ENCODE measurements around the gene VWA8. TPM values are rescaled to one million over a fixed set of nuclear protein-coding genes. Genes with fewer than 3 reads are reported as not detected.
"Not testable (repeated sequence)": the region's sequence is repeated elsewhere in the genome, so short reads cannot be mapped to it uniquely, and the experiment has no call there.

VWA8 gene
- total and polyA plus RNA-seq, 2 donors: 8.8 to 45.9 TPM

- Histone ChIP-seq H3K36me3 (ENCODE audit: insufficient read depth) (peaks cover 1% of the 10 kb centered on the region), H3K27ac (ENCODE audit: low read depth) (no peak overlapping the region), H3K4me1 (ENCODE audit: insufficient read depth) (no peaks in the 10 kb centered on the region), H3K4me3 (ENCODE audit: low read depth, low read length) (no peak overlapping the region)
- WGBS: 71% methylated on average over 2 of the region's 2 CpGs
- DNase-seq (ENCODE audit: extremely low spot score): no peak
Observed at GRCh38 chr13:41848435-41849255, 112.3 kb downstream of the VWA8 start.

DNA sequence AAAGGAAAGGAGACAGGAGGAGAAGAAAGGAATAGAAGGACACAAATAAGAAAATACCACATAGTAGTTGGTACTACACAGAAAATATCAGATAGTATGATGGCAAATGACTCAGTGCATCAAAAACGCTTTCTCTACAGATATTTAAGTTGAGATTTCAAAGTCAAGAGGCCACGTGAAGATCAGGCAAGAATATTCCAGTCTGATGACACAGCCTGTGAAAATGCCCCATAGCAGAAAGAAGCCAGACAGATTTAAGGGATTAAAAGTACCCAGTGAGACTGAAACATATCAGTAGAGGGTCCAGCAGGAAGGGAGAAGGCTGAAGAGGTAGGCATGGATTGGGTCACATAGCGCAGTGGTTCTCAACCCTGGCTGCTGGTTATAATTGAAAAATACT is 113.7 kb downstream of the VWA8 start:
- Histone ChIP-seq H3K27ac (ENCODE audit: low read depth) (no peak overlapping the region), H3K36me3 (ENCODE audit: insufficient read depth) (peaks cover 1% of the 10 kb centered on the region), H3K4me3 (ENCODE audit: low read depth, low read length) (no peak overlapping the region), H3K4me1 (ENCODE audit: insufficient read depth) (no peaks in the 10 kb centered on the region)
- DNase-seq (ENCODE audit: extremely low spot score): no peak
- 95% methylated on average over 3 of the region's 3 CpGs for WGBS

DNA sequence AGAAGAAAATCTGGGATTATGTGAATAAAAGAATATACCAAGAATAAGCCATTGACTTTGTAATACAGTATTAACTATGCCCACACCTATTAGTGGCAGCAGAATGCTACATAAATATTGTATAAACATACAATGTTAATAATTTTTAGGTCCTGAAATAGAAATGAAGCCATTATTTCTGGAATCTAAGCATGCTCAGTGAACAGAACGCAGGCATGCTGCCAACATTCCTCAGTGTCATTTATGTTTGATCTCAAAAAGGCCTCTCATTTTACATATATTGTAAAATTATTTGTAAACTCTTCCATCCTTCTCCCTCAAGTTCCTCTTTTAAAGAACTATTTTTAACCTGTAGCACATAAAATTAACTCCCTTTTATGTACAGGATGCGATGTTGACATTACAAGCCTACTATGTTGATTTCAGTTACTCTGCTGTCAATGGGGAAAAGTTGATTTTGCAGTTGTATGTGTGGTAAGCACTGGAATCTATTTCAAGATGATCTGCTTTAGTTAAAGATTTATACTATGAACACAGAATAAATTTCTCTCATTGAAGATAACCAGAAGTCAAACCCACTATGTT is 118.8 kb downstream of the VWA8 start:
- H3K4me3 ChIP-seq (ENCODE audit: low read depth, low read length): no peak overlapping the region
- DNase-seq (ENCODE audit: extremely low spot score): no peak
- H3K36me3 ChIP-seq (ENCODE audit: insufficient read depth): peaks cover 1% of the 10 kb centered on the region
- H3K27ac ChIP-seq (ENCODE audit: low read depth): no peak overlapping the region
- H3K4me1 ChIP-seq (ENCODE audit: insufficient read depth): no peaks in the 10 kb centered on the region
- WGBS: 21% methylated on average over 2 of the region's 2 CpGs

- H3K36me3 ChIP-seq (ENCODE audit: insufficient read depth): no peaks in the 10 kb centered on the region
- H3K4me3 ChIP-seq (ENCODE audit: low read depth, low read length): no peak overlapping the region
- WGBS: 52% methylated on average over 2 of the region's 2 CpGs
- H3K27ac ChIP-seq (ENCODE audit: low read depth): no peak overlapping the region
- H3K4me1 ChIP-seq (ENCODE audit: insufficient read depth): no peaks in the 10 kb centered on the region
- DNase-seq (ENCODE audit: extremely low spot score): no peak
Observed at GRCh38 chr13:41837629-41838028, 123.3 kb downstream of the VWA8 start.

GRCh38 chr13:41835871-41836270 is 125.0 kb downstream of the VWA8 start:
- Histone ChIP-seq H3K27ac (ENCODE audit: low read depth) (no peak overlapping the region), H3K36me3 (ENCODE audit: insufficient read depth) (no peaks in the 10 kb centered on the region), H3K4me1 (ENCODE audit: insufficient read depth) (no peaks in the 10 kb centered on the region), H3K4me3 (ENCODE audit: low read depth, low read length) (no peak overlapping the region)
- DNase-seq (ENCODE audit: extremely low spot score): no peak
- 58% methylated on average over 2 of the region's 2 CpGs for WGBS

DNA sequence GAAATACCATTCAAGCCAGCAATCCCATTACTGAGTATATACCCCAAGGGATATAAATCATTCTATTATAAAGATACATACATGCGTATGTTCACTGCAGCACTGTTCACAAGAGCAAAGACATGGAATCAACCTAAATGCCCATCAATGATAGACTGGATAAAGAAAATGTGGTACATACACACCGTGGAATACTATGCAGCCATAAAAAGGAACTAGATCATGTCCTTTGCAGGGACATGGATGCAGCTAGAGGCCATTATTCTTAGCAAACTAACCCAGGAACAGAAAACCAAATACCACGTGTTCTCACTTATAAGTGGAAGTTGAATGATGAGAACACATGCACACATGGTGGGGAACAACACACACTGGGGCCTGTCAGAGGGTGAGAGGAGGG is 126.2 kb downstream of the VWA8 start:
- H3K4me1 ChIP-seq (ENCODE audit: insufficient read depth); H3K4me3 ChIP-seq (ENCODE audit: low read depth, low read length); H3K36me3 ChIP-seq (ENCODE audit: insufficient read depth); H3K27ac ChIP-seq (ENCODE audit: low read depth); DNase-seq (ENCODE audit: extremely low spot score): not testable (repeated sequence)
- WGBS: 96% methylated on average over 3 of the region's 3 CpGs

GRCh38 chr13:41833831-41834230 is 127.1 kb downstream of the VWA8 start:
- H3K27ac ChIP-seq (ENCODE audit: low read depth): no peak overlapping the region
- DNase-seq (ENCODE audit: extremely low spot score): no peak
- no peaks in the 10 kb centered on the region for H3K36me3 ChIP-seq (ENCODE audit: insufficient read depth)
- no peaks in the 10 kb centered on the region for H3K4me1 ChIP-seq (ENCODE audit: insufficient read depth)
- no peak overlapping the region for H3K4me3 ChIP-seq (ENCODE audit: low read depth, low read length)

DNA sequence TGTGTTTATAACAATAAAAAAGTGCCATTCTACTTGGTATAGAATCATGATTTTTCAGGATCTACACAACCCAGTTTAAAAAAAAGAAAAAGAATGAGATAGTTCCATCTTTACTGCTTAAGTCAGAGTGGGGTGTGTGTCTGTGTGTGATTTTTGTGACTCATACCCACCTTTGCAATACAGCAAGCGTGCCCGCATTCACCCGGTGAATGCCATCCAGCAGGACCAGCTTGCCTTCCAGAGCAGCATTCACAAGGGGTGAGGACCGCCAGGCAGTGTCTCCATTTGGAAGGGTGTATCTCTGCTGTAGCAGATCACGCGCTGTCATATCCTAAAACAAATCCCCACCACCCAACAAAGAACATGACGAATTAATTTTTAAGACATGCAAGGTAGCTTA is 127.7 kb downstream of the VWA8 start:
- H3K4me1 ChIP-seq (ENCODE audit: insufficient read depth): no peaks in the 10 kb centered on the region
- no peaks in the 10 kb centered on the region for H3K36me3 ChIP-seq (ENCODE audit: insufficient read depth)

DNA sequence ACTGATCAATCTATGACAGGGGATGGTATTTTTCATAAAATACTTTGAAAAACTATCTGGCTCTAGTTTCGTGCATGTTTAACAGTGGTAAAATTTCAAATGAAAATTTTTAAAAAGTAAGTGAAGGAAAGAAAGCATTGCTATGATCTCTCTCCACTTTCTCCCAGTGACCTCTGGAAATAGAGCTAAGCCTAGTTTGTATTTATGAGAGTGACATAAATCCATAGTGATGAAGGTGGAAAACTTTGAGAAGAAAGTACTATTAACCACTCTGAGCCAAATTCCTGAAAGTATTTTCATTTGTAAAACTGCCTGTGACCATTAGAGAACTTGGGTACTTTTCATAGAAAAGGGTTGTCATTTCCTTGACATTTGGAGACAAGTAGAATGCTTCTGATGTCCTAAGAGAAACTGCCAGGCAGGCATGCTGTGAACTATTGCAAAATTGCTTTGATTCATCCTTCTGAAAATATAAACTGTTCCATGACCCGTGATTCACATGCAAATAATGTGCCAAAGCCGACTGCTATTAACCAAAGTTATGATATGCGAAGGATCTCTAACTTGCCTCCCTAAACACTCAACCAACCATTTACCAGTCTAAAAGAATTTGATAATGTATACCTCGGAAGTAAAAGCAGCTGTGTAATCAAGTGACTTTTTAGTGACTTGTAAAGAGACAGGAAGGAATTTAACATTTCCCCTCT is 133.2 kb downstream of the VWA8 start:
- DNase-seq (ENCODE audit: extremely low spot score): no peak
- WGBS: 32% methylated on average over 5 of the region's 5 CpGs
- Histone ChIP-seq H3K4me3 (ENCODE audit: low read depth, low read length) (no peak overlapping the region), H3K36me3 (ENCODE audit: insufficient read depth) (no peaks in the 10 kb centered on the region), H3K27ac (ENCODE audit: low read depth) (no peak overlapping the region), H3K4me1 (ENCODE audit: insufficient read depth) (no peaks in the 10 kb centered on the region)

More for the DNA sequence above, 127.7 kb downstream of the VWA8 start:
- Histone ChIP-seq H3K4me3 (ENCODE audit: low read depth, low read length) (no peak overlapping the region), H3K27ac (ENCODE audit: low read depth) (no peak overlapping the region)
- no peak for DNase-seq (ENCODE audit: extremely low spot score)
- WGBS: 96% methylated on average over 7 of the region's 7 CpGs

- Histone ChIP-seq H3K4me3 (ENCODE audit: low read depth, low read length) (no peak overlapping the region), H3K36me3 (ENCODE audit: insufficient read depth) (no peaks in the 10 kb centered on the region), H3K27ac (ENCODE audit: low read depth) (no peak overlapping the region), H3K4me1 (ENCODE audit: insufficient read depth) (no peaks in the 10 kb centered on the region)
- no peak for DNase-seq (ENCODE audit: extremely low spot score)
Observed at GRCh38 chr13:41825691-41826090, 135.2 kb downstream of the VWA8 start.

DNA sequence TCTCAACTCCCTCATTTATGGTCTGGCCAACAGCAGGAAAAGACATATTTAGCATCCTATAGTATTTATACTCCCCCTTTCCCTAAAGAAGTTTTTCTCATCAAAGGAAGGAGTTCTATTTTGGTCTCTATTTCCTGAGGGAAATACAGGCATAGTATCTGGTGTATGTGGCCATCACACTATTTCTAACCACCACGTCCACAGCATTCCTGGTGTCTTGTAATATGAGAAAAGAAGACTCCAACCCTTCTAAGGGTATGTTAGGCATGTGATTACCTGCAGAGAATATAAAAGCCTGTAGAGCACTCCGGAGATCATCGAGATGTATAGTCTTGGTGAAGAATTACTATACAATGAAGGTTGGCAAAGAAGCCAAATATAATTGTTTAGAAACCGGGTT is 137.4 kb downstream of the VWA8 start:
- H3K4me3 ChIP-seq (ENCODE audit: low read depth, low read length): no peak overlapping the region
- H3K4me1 ChIP-seq (ENCODE audit: insufficient read depth): no peaks in the 10 kb centered on the region
- no peak overlapping the region for H3K27ac ChIP-seq (ENCODE audit: low read depth)
- DNase-seq (ENCODE audit: extremely low spot score): no peak
- WGBS: 92% methylated on average over 4 of the region's 4 CpGs
- no peaks in the 10 kb centered on the region for H3K36me3 ChIP-seq (ENCODE audit: insufficient read depth)

- Histone ChIP-seq H3K36me3 (ENCODE audit: insufficient read depth) (no peaks in the 10 kb centered on the region), H3K4me3 (ENCODE audit: low read depth, low read length) (no peak overlapping the region), H3K27ac (ENCODE audit: low read depth) (no peak overlapping the region), H3K4me1 (ENCODE audit: insufficient read depth) (no peaks in the 10 kb centered on the region)
- DNase-seq (ENCODE audit: extremely low spot score): no peak
Observed at GRCh38 chr13:41822560-41822959, 138.3 kb downstream of the VWA8 start.

- no peaks in the 10 kb centered on the region for H3K36me3 ChIP-seq (ENCODE audit: insufficient read depth)
- DNase-seq (ENCODE audit: extremely low spot score): no peak
- no peak overlapping the region for H3K4me3 ChIP-seq (ENCODE audit: low read depth, low read length)
- H3K4me1 ChIP-seq (ENCODE audit: insufficient read depth): no peaks in the 10 kb centered on the region
- H3K27ac ChIP-seq (ENCODE audit: low read depth): no peak overlapping the region
- 63% methylated on average over 2 of the region's 2 CpGs for WGBS
Observed at GRCh38 chr13:41821238-41821594, 139.7 kb downstream of the VWA8 start.

DNA sequence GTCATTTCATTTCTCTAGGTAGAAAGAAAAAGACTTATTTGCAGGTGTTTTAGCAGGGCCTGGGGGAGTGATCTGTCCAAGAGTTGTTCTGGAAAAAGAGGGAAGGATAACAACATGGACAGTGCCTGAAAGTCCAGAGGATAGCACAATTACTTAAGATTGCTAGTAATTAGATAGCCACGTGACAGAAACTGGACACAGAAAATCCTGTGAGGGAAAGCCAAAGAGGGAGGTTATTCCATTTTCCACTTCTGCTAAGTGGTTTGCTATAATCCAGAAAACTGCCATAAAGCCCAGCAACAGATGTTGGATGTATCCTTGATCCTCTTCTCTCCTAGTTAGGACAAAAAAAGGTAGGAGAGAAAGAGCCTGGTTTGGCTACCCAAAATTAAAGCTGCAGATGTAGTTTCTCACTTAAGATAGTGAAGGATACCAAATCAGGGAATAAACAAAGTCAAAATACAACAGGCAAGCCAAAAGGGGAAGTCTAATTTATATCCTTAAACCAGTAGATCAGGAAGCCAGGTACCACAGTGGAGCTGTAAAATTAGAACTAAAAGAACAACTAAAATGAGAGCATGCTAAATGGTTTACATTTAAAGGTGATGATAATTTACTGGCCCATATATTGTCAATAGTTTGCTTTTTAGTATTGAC is 140.2 kb downstream of the VWA8 start:
- H3K4me1 ChIP-seq (ENCODE audit: insufficient read depth): no peaks in the 10 kb centered on the region
- H3K27ac ChIP-seq (ENCODE audit: low read depth): no peak overlapping the region
- no peak overlapping the region for H3K4me3 ChIP-seq (ENCODE audit: low read depth, low read length)
- 67% methylated on average over 1 of the region's 1 CpG for WGBS
- H3K36me3 ChIP-seq (ENCODE audit: insufficient read depth): no peaks in the 10 kb centered on the region
- no peak for DNase-seq (ENCODE audit: extremely low spot score)
